H1 (cell line): ENCODE results near the gene MYO3A.

Source experiments
- BCL11A ChIP-seq, 2 experiments: IDR thresholded peaks; one replicate each; pipeline ENCODE4 v1.6.1; 2011; ENCODE audit warnings: low read depth in 2 of 2, low read length in 2 of 2, mild to moderate bottlenecking in 2 of 2
- CEBPB ChIP-seq: IDR thresholded peaks from 2 replicates; pipeline ENCODE4 v1.6.1; 2012; ENCODE audit warnings: low read depth, low read length
- EP300 ChIP-seq, 2 experiments: IDR thresholded peaks; 1 replicate in 1 of 2; 2 replicates in 1 of 2; pipeline ENCODE4 v1.6.1; 2011 to 2012; ENCODE audit warnings: low read depth in 2 of 2, low read length in 2 of 2, mild to moderate bottlenecking in 2 of 2, borderline replicate concordance in 1 of 2, inconsistent platforms in 1 of 2, moderate library complexity in 1 of 2
- EZH2 ChIP-seq: fragments of 200-600 bp; sonication (generic); IDR thresholded peaks from 2 replicates; pipeline ENCODE4 v1.7.1; 2012; ENCODE audit warnings: low read depth, mild to moderate bottlenecking, moderate library complexity, low read length, inconsistent platforms; ENCODE audit not compliant: severe bottlenecking
- GABPA ChIP-seq: IDR thresholded peaks from 2 replicates; pipeline ENCODE4 v1.6.1; 2011; ENCODE audit warnings: mild to moderate bottlenecking, low read length, moderate library complexity, borderline replicate concordance; ENCODE audit not compliant: insufficient read depth
- POLR2A ChIP-seq, 2 experiments: IDR thresholded peaks; 1 replicate in 1 of 2; 2 replicates in 1 of 2; pipeline ENCODE4 v1.6.1; 2011; ENCODE audit warnings: low read depth in 2 of 2, low read length in 2 of 2, mild to moderate bottlenecking in 2 of 2; ENCODE audit errors: control extremely low read depth in 1 of 2
- POLR2AphosphoS5 ChIP-seq: IDR thresholded peaks from 2 replicates; pipeline ENCODE4 v1.6.1; 2011; ENCODE audit warnings: low read depth, low read length
- SIN3A ChIP-seq, 2 experiments: IDR thresholded peaks in 1 of 2; conservative IDR thresholded peaks in 1 of 2; 2 replicates each; pipeline ENCODE4 v1.6.1; 2011 to 2012; ENCODE audit warnings: low read length in 2 of 2, improper control_type of control experiment in 1 of 2, low read depth in 1 of 2, mild to moderate bottlenecking in 1 of 2
- TF ChIP-seq, protein P1 (sequence below), 3 experiments: IDR thresholded peaks; 1 replicate in 2 of 3; 2 replicates in 1 of 3; pipeline versions ENCODE4 v1.5.1 to v1.6.1; 2011; ENCODE audit warnings: low read length in 3 of 3, mild to moderate bottlenecking in 3 of 3, inconsistent platforms in 2 of 3, low read depth in 1 of 3, moderate library complexity in 1 of 3; ENCODE audit not compliant: insufficient read depth in 1 of 3; ENCODE audit errors: control extremely low read depth in 1 of 3
- TF ChIP-seq, protein P2 (sequence below): IDR thresholded peaks from 2 replicates; pipeline ENCODE4 v1.6.1; 2011; ENCODE audit warnings: low read length, improper control_type of control experiment

- no peak for TF ChIP-seq CEBPB
- no peak for TF ChIP-seq EP300 (IDR thresholded peaks at IDR 0.05; ENCODE audit: borderline replicate concordance in 1 of 2, low read depth in 2 of 2, low read length in 2 of 2)
- TF ChIP-seq, protein P1, sequence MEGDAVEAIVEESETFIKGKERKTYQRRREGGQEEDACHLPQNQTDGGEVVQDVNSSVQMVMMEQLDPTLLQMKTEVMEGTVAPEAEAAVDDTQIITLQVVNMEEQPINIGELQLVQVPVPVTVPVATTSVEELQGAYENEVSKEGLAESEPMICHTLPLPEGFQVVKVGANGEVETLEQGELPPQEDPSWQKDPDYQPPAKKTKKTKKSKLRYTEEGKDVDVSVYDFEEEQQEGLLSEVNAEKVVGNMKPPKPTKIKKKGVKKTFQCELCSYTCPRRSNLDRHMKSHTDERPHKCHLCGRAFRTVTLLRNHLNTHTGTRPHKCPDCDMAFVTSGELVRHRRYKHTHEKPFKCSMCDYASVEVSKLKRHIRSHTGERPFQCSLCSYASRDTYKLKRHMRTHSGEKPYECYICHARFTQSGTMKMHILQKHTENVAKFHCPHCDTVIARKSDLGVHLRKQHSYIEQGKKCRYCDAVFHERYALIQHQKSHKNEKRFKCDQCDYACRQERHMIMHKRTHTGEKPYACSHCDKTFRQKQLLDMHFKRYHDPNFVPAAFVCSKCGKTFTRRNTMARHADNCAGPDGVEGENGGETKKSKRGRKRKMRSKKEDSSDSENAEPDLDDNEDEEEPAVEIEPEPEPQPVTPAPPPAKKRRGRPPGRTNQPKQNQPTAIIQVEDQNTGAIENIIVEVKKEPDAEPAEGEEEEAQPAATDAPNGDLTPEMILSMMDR (IDR thresholded peaks at IDR 0.05; ENCODE audit: control extremely low read depth in 1 of 3, insufficient read depth in 1 of 3, low read depth in 1 of 3, low read length in 3 of 3): no peak
- TF ChIP-seq, protein P2, sequence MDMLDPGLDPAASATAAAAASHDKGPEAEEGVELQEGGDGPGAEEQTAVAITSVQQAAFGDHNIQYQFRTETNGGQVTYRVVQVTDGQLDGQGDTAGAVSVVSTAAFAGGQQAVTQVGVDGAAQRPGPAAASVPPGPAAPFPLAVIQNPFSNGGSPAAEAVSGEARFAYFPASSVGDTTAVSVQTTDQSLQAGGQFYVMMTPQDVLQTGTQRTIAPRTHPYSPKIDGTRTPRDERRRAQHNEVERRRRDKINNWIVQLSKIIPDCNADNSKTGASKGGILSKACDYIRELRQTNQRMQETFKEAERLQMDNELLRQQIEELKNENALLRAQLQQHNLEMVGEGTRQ: no peak
- no peak for TF ChIP-seq POLR2A (IDR thresholded peaks at IDR 0.05; ENCODE audit: control extremely low read depth in 1 of 2, low read depth in 2 of 2, low read length in 2 of 2)
- no peak for TF ChIP-seq BCL11A (IDR thresholded peaks at IDR 0.05; ENCODE audit: low read depth in 2 of 2, low read length in 2 of 2)
- no peak for TF ChIP-seq EZH2
- TF ChIP-seq GABPA: no peak
- TF ChIP-seq POLR2AphosphoS5: no peak
- no peak for TF ChIP-seq SIN3A (conservative IDR thresholded peaks at IDR 0.05 in 1 of 2, IDR thresholded peaks at IDR 0.05 in 1 of 2; ENCODE audit: low read depth in 1 of 2, low read length in 2 of 2)
These were observed 287.5 kb downstream of the MYO3A start for GRCh38 chr10:26221541-26221940.
